AG20443 (cell line): ENCODE results near the gene PARP9.
A peak's percentile ranks its signal among the peaks of the same experiment; 100 is the strongest.
"Not testable (repeated sequence)": the region's sequence is repeated elsewhere in the genome, so short reads cannot be mapped to it uniquely, and the experiment has no call there.

Source experiments
- DNase-seq: peaks from one replicate; pipeline ENCODE4 v3.0.0; 2012; ENCODE audit warnings: low spot score, mixed read lengths

PARP9 gene

DNA sequence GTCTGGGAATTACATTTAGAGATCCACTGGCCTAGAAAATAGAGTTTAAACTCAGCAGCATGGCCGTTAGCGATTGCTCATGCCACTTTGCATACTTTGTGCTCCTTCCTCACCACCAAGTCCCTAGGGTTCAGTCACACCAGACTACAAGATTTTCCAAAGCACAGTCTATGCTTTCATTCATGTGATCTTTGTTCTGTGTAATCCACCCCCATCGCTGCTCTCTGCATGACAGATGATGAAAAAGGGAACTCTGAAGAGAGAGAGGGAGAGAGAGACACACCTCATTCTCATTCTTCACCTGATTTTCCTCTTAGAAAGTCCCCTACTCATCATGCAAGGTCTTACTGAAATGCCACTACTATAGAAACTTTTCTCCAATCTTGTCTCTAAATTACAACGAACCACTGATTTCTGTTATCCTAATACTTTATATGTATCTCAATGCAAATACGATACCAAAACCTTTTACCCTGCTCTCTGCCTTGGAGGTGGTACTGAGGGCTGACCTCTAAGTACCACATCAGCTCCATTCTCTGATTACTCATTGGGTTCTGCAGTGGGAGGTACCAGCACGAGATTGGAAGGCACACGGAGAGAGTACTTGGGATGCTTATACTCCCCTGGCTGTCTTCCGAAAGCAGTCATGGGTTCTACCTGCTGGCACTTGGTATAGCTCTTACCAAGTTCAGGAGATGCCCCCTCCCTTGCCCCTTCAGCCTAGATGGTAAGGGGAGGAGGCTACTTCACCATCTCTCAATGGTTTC is 12.3 kb upstream of the PARP9 start:
- peak; percentile 14 for DNase-seq

DNA sequence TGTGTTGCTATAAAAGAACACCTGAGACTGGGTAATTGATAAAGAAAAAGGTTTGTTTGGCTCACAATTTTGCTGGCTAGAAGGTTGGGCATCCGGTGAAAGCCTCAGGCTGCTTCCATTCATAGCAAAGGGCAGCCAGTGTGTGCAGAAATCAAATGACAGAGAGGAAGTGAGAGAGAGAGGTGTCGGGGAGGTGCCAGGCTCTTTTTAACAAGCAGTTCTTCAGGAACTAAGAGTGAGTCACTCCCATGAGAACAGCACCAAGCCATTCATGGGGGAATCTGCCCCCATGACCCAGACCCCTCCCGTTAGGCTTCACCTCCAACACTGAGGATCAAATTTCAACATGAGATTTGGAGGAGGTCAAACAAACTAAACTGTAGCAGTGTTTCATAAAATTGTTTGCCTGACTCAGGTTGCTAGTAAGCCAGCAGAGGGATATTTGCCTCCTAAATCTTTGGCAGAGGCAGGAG is 8.9 kb upstream of the PARP9 start:
- DNase-seq, result no peak

DNA sequence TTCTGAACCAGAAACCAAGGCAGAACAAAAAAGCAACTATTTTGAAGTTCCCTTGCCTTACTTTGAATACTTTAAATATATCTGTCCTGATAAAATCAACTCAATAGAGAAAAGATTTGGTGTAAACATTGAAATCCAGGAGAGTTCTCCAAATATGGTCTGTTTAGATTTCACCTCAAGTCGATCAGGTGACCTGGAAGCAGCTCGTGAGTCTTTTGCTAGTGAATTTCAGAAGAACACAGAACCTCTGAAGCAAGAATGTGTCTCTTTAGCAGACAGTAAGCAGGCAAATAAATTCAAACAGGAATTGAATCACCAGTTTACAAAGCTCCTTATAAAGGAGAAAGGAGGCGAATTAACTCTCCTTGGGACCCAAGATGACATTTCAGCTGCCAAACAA is 4.7 kb upstream of the PARP9 start:
- no peak for DNase-seq

DNA sequence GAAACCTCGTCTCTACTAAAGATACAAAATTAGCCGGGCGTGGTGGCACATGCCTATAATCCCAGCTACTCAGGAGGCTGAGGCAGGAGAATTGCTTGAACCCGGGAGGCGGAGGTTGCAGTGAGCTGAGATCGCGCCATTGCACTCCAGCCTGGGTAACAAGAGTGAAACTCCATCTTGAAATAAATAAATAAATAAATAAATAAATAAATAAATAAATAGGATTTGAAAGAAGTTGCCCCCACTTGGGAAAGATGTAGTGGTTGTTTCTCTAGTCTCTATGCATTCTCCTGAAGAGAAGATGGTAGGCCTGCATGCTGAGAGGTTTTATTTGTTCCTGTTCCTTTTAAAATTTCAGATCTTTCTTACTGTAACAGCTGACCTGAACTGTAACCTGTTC is 4.0 kb upstream of the PARP9 start:
- DNase-seq, result not testable (repeated sequence)

DNA sequence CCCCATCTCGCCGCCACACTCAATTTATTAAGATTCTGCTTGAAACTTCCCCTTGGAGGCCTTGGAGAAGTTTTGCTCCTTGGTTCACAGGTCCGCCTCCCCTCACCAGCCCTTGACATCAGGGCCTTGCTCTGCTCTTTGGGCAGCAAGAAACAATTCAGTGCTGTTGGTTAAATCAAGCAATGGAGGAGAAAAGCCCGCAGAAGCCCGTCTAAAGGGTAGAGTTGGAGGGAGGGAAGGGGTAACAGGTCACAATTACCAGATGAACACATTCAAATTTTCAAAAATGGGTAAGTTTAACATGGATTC is 429 bp downstream of the PARP9 start:
- DNase-seq, result peak; percentile 28

DNA sequence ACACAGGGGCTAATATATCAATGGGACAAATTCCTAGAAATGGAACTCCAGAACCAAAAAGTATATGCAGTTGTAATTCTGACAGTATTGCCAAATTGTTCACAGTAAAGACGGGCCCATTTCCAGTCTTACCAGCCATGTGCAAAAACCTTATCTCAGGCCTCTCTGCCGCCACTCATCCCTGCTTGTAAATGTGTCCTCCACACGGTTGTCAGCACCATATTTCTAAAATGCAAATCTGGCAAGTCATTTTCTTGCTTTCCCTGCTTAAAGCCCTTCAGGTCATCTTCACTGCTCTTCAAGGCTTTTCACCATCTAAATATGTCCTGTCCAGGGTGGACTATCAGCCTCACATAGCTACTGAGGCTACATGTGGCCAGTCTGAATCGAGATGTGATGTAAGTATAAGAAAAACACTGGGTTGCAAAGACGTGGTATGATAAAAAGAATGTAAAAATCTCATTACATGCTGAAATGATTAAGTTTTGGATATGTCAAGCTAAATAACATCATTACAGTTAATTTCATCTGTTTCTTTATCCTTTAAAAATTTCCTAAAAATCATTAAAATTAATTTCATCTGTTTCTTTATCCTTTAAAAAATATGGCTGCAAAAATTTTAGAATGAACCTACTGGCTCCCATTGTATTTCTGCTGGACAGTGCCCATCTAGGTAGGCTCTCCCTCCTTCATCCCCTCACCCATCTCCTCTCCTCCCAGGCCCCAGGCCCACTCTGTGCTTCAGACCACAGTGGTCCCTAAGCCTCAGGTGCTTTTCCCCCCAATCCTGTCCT is 980 bp downstream of the PARP9 start:
- no peak for DNase-seq

DNA sequence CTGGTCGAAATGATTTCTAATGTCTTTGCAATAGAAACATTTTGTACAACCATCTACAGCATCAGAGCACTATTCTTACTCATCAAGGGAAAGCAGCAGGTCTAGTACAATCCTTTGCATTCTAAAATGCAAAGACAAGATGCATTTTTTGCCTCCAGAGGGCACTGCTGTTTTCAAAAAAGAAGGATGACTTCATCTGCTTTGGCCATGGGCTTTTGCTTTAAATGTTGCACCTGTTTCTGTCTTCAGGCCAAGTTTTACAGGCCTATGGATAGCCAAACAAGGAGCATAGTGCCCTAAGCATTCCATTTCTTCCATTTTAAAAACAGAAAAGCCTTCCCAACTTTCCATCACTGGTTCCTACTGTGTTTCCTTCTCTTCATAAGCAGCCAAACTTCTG is 3.4 kb downstream of the PARP9 start:
- peak; percentile 62 for DNase-seq

DNA sequence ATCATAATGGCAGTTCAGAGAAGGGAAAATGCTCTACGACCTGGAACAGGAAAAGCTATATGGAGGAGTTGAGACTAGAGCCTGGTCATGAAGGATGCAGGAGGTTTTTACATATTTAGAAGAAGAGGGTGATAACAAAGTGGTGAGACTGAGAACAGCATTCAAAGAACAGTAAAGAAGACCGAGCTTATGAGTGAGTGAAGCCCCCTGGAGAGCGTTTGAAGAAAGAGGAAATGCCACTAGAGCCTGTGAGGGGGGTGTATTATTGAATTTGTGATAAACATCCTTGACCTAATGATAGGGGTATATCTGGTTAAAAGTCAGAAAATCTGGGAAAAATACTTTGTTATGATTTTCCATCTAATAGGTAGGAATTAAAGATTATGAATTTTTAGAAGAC is 4.2 kb downstream of the PARP9 start:
- no peak for DNase-seq

DNA sequence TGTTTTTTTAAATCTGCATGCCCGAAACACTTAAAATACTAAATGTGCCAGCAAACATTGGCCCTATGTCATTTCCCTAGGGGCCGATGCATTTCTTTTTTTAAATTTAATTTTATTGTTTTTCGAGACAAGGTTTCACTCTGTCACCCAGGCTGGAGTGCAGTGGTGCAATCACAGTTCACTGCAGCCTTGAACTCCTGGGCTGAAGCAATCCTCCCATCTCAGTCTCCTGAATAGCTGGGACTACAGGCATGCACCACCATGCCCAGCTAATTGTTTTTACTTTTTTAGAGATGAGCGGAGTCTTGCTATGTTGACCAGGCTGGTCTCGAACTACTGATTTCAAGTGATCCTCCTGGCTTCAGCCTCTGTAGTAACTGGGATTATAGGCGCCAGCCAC is 5.5 kb downstream of the PARP9 start:
- DNase-seq, result no peak

DNA sequence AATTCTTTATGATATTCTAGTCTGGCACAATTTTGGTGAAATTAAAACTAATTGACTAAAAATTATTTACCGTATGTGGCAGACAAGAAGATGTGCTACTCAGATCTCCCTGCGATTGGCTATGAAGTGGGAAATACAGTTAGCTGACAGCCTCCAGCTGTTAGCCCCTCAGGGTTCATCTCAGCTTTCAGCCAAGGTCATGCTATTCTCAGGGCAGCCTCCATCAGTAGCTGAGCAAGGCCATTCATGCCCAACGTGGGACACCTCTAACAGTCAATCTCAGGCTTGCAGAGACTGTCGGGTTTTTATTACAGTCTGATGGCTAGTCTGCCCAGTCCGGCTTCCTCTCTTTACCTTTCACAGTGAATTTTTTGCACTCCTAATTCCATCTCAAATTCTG is 6.7 kb downstream of the PARP9 start:
- DNase-seq, result no peak

DNA sequence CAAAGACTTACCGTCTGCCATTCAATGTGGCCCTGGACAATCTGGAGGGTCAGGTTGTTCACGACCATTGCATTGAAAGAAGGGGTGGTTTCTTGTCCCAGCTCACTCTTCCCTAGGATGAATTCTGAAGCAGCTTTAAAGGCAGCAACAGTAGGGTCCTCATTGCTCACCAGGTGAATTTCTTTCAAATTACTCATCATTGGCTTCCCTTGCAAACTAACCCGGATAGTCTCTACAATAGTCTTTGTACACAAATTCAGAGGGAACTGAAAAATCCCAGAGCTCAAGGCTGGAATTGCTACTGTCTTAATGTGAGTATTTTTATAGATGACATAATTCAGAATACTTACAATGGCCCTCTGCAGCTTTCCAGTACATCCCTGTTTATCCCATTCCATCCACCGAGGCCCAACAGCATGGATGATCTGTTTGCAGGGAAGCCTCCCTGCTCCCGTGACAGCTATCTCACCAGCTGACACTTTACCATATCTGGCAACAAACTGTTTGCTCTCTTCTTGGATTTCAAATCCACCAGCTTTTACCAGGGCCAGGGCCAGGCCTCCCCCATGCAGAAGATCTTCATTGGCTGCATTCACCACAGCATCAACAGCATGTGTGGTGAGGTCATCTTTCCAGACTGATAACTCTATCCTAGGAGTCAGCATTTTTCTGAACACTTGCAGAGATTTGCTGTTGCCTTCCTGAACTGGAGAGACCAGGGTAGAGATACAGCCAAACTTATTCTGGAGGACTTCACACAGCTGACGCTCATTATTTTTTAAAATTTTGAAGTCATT is 8.6 kb downstream of the PARP9 start:
- peak; percentile 41 for DNase-seq

DNA sequence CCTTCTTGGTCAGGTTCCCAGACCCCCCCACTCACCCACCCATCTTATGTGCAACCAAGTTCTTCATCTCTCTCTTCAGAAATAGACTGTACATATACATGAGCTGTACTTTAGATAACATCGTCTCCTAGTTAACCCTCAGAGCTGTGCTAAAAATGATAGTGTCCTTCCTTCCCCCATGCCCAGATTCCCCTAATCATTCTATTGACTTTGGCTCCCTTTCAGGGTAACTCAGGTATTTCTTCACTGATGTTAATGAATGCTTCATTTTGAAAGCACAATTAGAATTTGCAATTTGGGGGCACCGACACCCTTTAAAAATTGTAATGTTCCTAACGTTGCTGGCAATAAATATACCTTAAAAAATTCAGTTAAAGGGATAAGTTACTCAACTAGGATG is 10.9 kb downstream of the PARP9 start:
- DNase-seq, result no peak

DNA sequence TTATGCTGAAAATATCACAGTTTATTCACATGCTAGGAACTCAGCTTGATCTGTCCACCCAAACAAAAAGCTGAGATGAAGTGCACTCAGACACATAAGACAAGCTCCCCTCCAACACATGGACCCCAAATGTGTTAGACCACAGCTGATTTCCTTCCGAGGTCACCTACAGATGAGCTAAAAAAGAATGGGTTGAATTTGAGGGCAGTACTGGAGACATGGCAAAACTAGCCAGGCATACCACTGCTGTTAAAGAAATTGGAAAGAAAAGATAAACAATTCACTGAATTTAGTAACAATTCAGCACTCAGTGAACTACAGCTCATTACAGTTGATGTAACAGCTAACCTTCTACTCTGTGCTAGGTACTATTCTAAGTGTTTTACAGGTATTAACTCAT is 15.5 kb downstream of the PARP9 start:
- no peak for DNase-seq

DNA sequence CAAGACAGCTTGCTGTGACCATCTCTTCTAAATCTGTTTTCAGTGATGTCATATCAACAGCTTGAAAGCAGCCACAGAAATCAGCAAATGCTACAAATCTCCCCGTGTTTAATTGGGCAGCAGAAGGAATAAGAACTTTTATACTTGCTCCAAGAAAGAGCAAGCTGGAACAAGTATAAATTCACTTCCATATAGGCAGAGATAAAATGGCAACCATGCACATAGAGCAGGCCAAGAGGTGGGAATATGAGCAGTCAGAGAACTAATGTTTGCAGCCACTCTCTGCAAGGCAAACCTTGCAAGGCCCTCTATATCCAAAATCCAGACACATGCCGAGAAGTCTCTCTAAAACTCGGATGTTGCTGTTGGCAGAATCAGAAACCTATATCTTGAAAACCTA is 16.0 kb downstream of the PARP9 start:
- no peak for DNase-seq

DNA sequence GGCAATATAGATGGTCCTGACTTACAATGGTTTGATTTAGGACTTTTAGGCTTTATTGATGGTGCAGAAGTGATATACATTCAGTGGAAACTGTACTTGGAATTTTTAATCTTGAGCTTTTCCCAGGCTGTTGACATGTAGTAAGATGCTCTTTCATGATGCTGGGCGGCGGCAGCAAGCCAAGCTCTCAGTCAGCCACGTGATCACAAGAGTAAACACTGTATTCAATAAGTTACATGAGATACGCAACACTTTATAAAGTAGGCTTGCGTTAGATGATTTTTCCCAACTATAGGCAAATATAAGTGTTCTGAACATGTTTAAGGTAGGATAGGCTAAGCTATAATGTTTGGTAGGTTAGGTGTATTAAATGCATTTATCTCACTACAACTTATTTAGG is 17.9 kb downstream of the PARP9 start:
- no peak for DNase-seq

DNA sequence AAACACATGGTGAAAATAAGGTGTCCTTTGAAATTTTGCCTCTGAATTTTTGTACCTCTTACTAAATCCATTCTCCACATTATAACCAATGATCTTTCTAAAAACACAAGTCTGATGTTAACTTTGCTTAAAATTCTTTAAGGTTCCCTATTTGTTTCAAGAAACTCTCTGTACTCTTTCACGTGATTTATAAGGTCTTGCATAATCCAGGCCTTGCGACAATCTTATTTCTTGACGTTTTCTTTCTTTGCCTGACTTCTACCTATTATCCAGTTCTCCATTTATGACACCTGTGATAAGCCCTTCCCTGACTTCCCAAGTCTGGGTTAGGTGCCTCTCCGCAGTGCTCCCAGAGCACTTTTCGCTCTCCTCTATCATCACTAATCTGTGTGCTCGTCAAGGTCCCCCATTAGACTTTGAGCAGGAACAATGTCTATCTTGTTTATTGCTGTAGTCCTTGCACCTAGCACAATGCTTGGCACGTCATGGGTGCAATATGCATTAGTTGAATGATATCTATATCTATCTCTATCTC is 25.1 kb downstream of the PARP9 start:
- DNase-seq, result no peak

DNA sequence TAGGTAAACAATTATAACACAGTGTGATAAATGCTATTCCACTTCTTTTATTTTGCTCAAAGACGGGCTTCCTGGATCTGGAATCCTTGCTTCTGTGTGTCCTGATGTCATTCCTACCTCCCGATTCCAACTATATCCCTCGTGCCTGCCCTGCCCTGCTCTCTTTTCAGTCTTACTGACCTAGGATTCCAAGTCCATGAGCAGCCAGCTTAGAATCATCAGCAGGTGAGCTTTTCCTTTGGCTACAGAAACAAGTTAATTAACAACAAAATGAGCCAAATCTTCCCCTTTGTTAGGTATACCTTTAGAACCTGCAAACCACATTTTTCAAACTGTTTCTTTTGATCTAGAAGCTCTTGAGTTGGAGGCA is 27.5 kb downstream of the PARP9 start:
- no peak for DNase-seq

DNA sequence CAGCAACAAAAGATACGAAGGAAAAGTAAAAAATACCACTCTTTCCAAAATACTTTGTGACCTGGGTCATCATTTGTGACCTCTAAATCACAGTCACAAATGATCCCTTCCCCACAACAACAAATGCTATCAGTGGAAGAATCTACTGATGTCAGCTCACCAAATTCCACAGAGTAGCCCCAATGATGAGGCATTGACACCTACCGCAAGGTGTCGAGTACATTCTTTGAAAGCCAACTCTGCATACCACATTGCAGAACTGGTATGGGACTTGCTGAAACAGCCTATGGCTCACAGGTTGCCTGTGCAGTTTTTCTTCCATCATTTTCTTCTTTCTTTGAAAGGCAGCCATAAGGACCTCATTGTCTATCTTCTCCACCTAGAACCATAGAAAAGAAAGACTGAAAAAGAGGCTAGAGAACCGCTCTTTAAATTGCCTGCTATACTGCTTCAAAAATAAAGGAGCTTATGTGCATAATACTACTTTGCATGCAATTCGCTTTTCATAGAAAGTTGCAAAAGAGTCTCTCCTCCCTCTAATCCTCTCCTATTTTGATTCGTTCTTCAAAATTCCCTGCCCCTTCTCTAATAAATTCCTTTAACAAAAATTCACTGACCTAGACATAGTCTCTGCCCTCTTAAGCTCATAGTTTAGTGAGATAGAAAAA is 28.0 kb downstream of the PARP9 start:
- DNase-seq, result no peak

DNA sequence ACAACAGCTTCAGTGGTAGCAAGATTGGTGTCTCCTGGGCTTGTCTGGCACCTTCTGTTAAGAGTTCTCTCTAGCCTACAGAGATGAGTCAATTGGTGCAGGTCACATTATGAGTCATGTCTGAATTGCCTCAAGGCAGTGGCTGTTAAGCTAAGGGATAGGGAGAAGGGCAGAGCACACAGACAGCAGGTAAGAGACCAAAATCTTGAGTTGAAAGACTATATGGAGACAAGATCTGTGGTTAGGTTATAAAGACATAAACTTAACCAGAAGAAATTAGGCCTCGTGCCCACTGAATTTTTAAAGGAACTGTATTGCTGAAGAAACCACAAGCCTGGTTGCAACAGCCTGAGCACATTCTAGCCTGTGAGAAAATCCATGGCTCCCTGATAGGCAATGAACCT is 30.2 kb downstream of the PARP9 start:
- DNase-seq, result peak; percentile 83

DNA sequence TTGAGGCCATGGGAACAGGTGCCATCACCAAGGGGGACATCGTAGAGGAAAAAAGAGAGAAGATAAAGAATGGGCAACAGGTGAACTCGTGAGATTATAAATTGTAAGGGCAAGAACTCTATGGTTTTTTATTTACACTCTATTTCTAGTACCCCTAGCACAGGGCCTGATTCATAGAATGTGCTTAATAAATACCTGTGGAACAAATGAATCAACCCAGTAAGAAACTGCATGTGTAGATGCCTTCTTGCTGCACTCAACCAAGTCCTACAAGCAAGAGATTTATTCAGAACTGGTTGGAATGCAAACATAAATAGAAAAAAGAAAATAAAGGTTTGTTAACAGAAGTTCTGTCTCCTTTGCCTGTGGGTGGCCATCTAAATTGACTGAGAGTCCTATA is 30.6 kb downstream of the PARP9 start:
- no peak for DNase-seq

DNA sequence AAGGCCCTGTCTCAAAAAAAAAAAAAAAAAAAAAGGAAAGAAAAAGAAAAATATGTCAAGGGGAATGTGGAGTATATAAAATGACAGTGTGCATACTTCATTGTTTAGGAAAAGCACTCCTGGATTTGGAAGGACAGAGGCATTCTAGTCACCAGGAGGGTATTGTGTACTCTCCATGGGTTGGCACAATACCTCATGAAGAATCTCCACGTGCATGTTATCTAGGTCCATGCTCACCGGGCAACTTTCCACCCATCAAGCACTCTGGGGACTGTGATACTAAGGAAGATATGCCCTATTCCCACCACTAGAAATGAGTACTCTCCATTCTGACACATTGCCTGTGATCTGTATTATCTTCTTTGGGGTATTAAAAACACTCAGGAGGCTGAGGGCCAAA is 33.9 kb downstream of the PARP9 start:
- no peak for DNase-seq

DNA sequence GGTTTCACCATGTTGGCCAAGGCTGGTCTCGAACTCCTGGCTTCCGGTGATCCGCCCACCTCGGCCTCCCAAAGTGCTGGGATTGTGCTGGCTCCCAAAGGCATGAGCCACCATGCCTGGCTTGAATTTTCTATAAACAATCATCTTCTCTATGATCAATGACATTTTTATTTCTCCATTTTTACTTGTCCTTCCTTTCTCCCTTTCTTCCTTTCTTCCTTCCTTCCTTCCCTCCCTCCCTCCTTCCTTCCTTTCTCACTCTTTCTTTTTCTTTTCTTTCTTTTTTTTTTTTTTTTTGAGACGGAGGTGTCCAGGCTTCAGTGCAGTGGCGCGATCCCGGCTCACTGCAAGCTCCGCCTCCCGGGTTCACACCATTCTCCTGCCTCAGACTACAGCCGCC is 40.8 kb downstream of the PARP9 start:
- DNase-seq, result no peak
